Fibroblast of mammary gland (primary cell): ENCODE measurements around the gene RPS10.
"Not testable (repeated sequence)": the region's sequence is repeated elsewhere in the genome, so short reads cannot be mapped to it uniquely, and the experiment has no call there.

Source experiments
- DNase-seq: peaks from one replicate; pipeline ENCODE4 v3.0.0-alpha.2; 2010; ENCODE audit warnings: low read depth
- H3K4me3 ChIP-seq: 2 replicates; pipeline ENCODE4 v1.5.1; 2011; ENCODE audit warnings: low read depth, mild to moderate bottlenecking, low read length, moderate library complexity; ENCODE audit not compliant: control insufficient read depth
- TF ChIP-seq, protein P1 (sequence below): conservative IDR thresholded peaks from 2 replicates; pipeline ENCODE4 v1.5.1; 2011; ENCODE audit warnings: low read depth, low read length, inconsistent platforms; ENCODE audit not compliant: control insufficient read depth, insufficient read depth

The RPS10 gene

DNA sequence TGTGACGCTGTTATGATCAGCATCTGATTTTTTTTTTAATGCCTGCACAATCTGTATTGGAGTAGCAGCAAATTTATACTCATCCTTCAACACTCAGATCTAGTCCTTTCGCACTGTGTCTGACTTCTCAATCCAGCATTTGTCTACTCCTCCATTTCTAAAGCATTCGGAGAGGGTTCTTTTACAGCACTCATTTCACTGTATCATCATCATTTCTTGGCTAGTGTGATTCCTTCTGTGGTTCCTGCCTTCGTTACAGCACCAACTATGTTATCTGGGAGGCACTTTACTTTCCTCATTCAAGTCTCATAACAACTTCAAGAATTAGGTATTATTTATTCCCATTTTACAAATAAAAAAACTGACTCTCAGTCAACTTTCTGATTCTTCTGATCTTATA lies 51.4 kb downstream of the RPS10 start:
- no peak overlapping the region for H3K4me3 ChIP-seq
- no peak for DNase-seq
- TF ChIP-seq, protein P1, sequence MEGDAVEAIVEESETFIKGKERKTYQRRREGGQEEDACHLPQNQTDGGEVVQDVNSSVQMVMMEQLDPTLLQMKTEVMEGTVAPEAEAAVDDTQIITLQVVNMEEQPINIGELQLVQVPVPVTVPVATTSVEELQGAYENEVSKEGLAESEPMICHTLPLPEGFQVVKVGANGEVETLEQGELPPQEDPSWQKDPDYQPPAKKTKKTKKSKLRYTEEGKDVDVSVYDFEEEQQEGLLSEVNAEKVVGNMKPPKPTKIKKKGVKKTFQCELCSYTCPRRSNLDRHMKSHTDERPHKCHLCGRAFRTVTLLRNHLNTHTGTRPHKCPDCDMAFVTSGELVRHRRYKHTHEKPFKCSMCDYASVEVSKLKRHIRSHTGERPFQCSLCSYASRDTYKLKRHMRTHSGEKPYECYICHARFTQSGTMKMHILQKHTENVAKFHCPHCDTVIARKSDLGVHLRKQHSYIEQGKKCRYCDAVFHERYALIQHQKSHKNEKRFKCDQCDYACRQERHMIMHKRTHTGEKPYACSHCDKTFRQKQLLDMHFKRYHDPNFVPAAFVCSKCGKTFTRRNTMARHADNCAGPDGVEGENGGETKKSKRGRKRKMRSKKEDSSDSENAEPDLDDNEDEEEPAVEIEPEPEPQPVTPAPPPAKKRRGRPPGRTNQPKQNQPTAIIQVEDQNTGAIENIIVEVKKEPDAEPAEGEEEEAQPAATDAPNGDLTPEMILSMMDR = no peak

DNA sequence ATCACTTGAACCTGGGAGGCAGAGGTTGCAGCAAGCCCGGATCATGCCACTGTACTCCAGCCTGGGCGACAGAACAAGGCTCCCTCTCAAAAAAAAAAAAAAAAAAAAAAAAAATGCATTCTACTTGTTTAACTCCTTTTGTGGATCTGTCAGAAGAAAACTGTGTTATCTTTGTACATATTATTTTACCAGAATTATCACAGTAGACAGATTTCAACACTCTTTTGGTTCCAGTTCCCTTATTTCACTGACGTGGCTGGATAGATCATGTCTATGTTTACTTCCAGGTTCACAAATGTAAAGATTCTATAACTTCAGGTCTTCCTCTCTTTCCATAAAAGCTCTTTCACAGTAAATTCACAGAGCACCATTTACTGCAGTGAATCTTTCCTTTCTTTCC lies 51.8 kb downstream of the RPS10 start:
- DNase-seq = no peak
- TF ChIP-seq, protein P1 = no peak
- H3K4me3 ChIP-seq = no peak overlapping the region

DNA sequence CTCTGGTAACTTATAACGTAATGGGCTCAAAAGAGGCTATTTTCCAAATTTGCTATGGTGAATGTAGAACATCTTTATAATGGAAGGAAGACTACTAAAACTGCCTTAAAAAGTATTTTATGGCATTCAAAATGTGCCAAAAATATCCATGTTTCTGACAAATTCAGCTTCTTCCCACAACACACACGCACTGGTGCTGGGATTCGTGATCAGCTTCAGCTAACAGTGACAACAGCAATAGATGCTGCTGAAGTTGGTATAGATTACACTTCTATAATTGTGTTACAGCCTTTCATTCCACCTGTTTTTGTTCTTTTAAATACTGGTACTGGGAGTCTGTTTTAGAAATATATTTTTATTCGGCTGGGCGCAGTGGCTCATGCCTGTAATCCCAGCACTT lies 52.4 kb downstream of the RPS10 start:
- no peak for DNase-seq

DNA sequence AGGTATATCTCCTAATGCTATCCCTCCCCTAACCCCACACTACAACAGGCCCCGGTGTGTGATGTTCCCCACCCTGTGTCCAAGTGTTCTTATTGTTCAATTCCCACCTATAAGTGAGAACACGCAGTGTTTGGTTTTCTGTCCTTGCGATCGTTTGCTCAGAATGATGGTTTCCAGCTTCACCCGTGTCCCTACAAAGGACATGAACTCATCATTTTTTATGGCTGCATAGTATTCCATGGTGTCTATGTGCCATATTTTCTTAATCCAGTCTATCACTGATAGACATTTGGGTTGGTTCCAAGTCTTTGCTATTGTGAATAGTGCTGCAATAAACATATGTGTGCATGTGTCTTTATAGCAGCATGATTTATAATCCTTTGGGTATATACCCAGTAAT lies 54.0 kb downstream of the RPS10 start:
- not testable (repeated sequence) for H3K4me3 ChIP-seq, DNase-seq

More for the DNA sequence above, 52.4 kb downstream of the RPS10 start:
- TF ChIP-seq, protein P1 = no peak
- H3K4me3 ChIP-seq = no peak overlapping the region

DNA sequence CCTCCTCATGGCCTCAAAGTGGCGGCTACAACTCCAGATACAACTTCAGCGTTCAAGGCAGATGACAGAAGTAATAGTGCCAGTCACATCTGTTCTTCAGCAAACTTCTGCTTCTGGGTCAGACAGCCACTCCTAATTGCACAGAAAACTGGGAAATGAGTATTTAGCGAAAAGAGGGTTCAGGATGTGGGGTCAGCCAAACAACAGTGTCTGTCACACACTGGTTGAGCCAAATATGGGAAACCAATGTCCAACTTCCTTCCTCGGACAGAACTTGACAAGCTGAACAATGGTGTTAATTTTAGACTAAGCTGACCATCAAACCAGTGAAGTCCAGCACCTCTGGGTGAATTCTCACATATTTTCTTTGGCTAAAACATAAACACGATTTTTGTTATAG lies 55.5 kb downstream of the RPS10 start:
- no peak for DNase-seq
- no peak overlapping the region for H3K4me3 ChIP-seq
- TF ChIP-seq, protein P1 = no peak

DNA sequence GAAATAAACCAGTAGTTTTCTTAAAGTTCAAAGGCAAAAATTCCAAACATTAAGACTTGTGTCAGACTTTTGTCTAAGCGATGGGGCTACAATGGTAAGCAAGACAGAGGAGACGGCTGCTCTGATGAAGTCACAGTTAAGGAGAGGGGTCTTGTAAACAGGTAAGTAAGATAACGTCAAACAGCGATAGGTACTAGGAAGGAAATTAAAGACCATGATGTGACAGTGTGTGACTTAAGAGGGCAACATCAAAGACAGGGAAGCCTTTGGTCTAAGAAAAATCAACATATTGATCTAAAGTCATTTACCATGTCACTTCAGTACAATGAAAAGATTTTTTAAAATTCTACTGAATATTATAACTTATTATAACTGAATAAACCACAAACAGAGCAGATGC lies 56.5 kb downstream of the RPS10 start:
- TF ChIP-seq, protein P1 = no peak
- DNase-seq = no peak
- H3K4me3 ChIP-seq = no peak overlapping the region
